Measurements from ENCODE around the gene CHCHD3. TPM values are rescaled to one million over a fixed set of nuclear protein-coding genes. Genes with fewer than 3 reads are reported as not detected.

The CHCHD3 gene
- 40.1 and 55.7 TPM in 2 replicates for total RNA-seq

GRCh38 chr7:133081599-133082389, at the start of gene CHCHD3:
CHCHD3 (minus strand) TSS chr7:133082090; CDS start chr7:133081937, 153 bp downstream.

Other genes with a start within 250 kb of the CHCHD3 start
- 39.3 and 50.3 TPM in 2 replicates for gene EXOC4, start 171.0 kb upstream of the CHCHD3 start, total RNA-seq

Measured in epithelial cell of alveolus of lung (primary cell).